Neural cell (in vitro differentiated cells): Measurements from ENCODE around the gene SAYSD1. TPM values are rescaled to one million over a fixed set of nuclear protein-coding genes. Genes with fewer than 3 reads are reported as not detected.

Experiments used
- H2AFZ ChIP-seq: fragments of 200-600, 300-800 bp; sonication (generic), shearing (Covaris generic); 2 replicates; pipeline ENCODE4 v1.6.0; 2014; ENCODE audit warnings: low read depth, mild to moderate bottlenecking, antibody characterized with exemption, low read length, moderate library complexity
- H3F3A ChIP-seq: fragments of 200-600 bp; shearing (Covaris generic); 2 replicates; pipeline ENCODE4 v1.6.1; 2016; ENCODE audit warnings: mild to moderate bottlenecking, moderate library complexity, mixed read lengths, antibody characterized with exemption, low read length; ENCODE audit not compliant: insufficient read depth, poor library complexity, severe bottlenecking
- H3K27ac ChIP-seq: fragments of 200-600, 300-800 bp; sonication (generic), shearing (Covaris generic); 2 replicates; pipeline ENCODE4 v1.5.1; 2014; ENCODE audit warnings: mild to moderate bottlenecking, low read length, moderate library complexity
- H3K27me3 ChIP-seq: fragments of 300-800, 200-600 bp; sonication (generic), shearing (Covaris generic); 2 replicates; pipeline ENCODE4 v1.6.0; 2014; ENCODE audit warnings: mild to moderate bottlenecking, low read depth, low read length, moderate library complexity; ENCODE audit not compliant: insufficient read depth
- H3K36me3 ChIP-seq: fragments of 300-800, 200-600 bp; sonication (generic), shearing (Covaris generic); 2 replicates; pipeline ENCODE4 v1.5.1; 2014; ENCODE audit warnings: mild to moderate bottlenecking, antibody characterized with exemption, low read length, moderate library complexity; ENCODE audit not compliant: insufficient read depth
- H3K4me2 ChIP-seq: fragments of 300-800, 200-600 bp; sonication (generic), shearing (Covaris generic); 2 replicates; pipeline ENCODE4 v1.6.0; 2014; ENCODE audit warnings: mild to moderate bottlenecking, low read length
- H3K4me3 ChIP-seq: fragments of 300-800, 200-600 bp; sonication (generic), shearing (Covaris generic); 2 replicates; pipeline ENCODE4 v1.5.1; 2014; ENCODE audit warnings: mild to moderate bottlenecking, low read length, moderate library complexity
- H3K79me2 ChIP-seq: fragments of 200-600 bp; shearing (Covaris generic); replicated peaks from 2 replicates; pipeline ENCODE4 v1.6.0; 2014; ENCODE audit warnings: mild to moderate bottlenecking, low read length, moderate library complexity; ENCODE audit not compliant: insufficient read depth
- H3K9ac ChIP-seq: fragments of 300-800, 200-600 bp; sonication (generic), shearing (Covaris generic); 2 replicates; pipeline ENCODE4 v1.6.1; 2016; ENCODE audit warnings: mild to moderate bottlenecking, low read length, mixed read lengths
- H3K9me2 ChIP-seq: fragments of 200-600 bp; shearing (Covaris generic); 2 replicates; pipeline ENCODE4 v1.6.1; 2016; ENCODE audit warnings: mild to moderate bottlenecking, low read length, mixed read lengths; ENCODE audit not compliant: insufficient read depth
- H3K9me3 ChIP-seq: fragments of 200-600, 300-800 bp; sonication (generic), shearing (Covaris generic); 2 replicates; pipeline ENCODE4 v1.6.1; 2016; ENCODE audit warnings: mild to moderate bottlenecking, mixed run types, low read length, moderate library complexity, mixed read lengths
- H4K20me1 ChIP-seq: fragments of 200-600 bp; shearing (Covaris generic); 2 replicates; pipeline ENCODE4 v1.6.1; 2016; ENCODE audit warnings: mild to moderate bottlenecking, mixed run types; ENCODE audit not compliant: insufficient read depth
- CTCF ChIP-seq: fragments of 450-650 bp; IDR thresholded peaks from 2 replicates; pipeline ENCODE4 v1.5.1; 2014; ENCODE audit warnings: antibody characterized with exemption, mild to moderate bottlenecking, moderate library complexity; ENCODE audit not compliant: poor library complexity, severe bottlenecking
- POLR2AphosphoS5 ChIP-seq: IDR thresholded peaks from 2 replicates; pipeline ENCODE4 v1.6.1; 2012
- RAD21 ChIP-seq: fragments of 450-650 bp; conservative IDR thresholded peaks from 2 replicates; pipeline ENCODE4 v1.6.1; 2014; ENCODE audit warnings: antibody characterized with exemption, mild to moderate bottlenecking, moderate library complexity
- REST ChIP-seq: IDR thresholded peaks from 2 replicates; pipeline ENCODE4 v1.6.1; 2012; ENCODE audit warnings: borderline replicate concordance
- SMC3 ChIP-seq: fragments of 450-650 bp; conservative IDR thresholded peaks from 2 replicates; pipeline ENCODE4 v1.6.1; 2014; ENCODE audit warnings: antibody characterized with exemption, mild to moderate bottlenecking, moderate library complexity; ENCODE audit not compliant: poor library complexity
- polyA plus RNA-seq: library from polyadenylated mRNA; depleted of rRNA; stranded (reverse); fragments of >200 nt; gene quantifications from 2 replicates; pipeline ENCODE4 v1.2.3, GENCODE V29; 2014

Gene SAYSD1
- polyA plus RNA-seq, 1 donor from 2014 or later = 40.5 TPM

GRCh38 chr6:39111280-39111679, 3.7 kb downstream of the SAYSD1 start:
- Histone ChIP-seq H3K9me3 (no peaks in the 10 kb centered on the region), H3K27me3 (no peaks in the 10 kb centered on the region), H3K79me2 (no peaks in the 10 kb centered on the region), H3K27ac (no peak overlapping the region), H3K36me3 (peaks cover 8% of the 10 kb centered on the region), H4K20me1 (no peaks in the 10 kb centered on the region), H3K9ac (no peak overlapping the region), H3F3A (no peaks in the 10 kb centered on the region), H3K9me2 (no peaks in the 10 kb centered on the region), H3K4me3 (no peak overlapping the region), H2AFZ (no peak overlapping the region), H3K4me2 (no peak overlapping the region)
- TF ChIP-seq POLR2AphosphoS5 (no peak), SMC3 (no peak), RAD21 (no peak)

GRCh38 chr6:39108041-39108839, 6.7 kb downstream of the SAYSD1 start:
- TF ChIP-seq SMC3 (no peak), POLR2AphosphoS5 (no peak), REST (no peak), CTCF (no peak)
- no peaks in the 10 kb centered on the region for H3F3A ChIP-seq

GRCh38 chr6:39107641-39108040, 7.3 kb downstream of the SAYSD1 start:
- no peak overlapping the region for H3K9ac ChIP-seq
- no peaks in the 10 kb centered on the region for H3K27me3 ChIP-seq
- H3K9me3 ChIP-seq = no peaks in the 10 kb centered on the region
- no peaks in the 10 kb centered on the region for H3K9me2 ChIP-seq
- H3K79me2 ChIP-seq = no peaks in the 10 kb centered on the region
- no peak overlapping the region for H2AFZ ChIP-seq
- no peak overlapping the region for H3K27ac ChIP-seq
- H3F3A ChIP-seq = no peaks in the 10 kb centered on the region
- peaks cover 15% of the 10 kb centered on the region for H3K36me3 ChIP-seq
- H3K4me3 ChIP-seq = peak overlapping the region; percentile 22
- no peaks in the 10 kb centered on the region for H4K20me1 ChIP-seq
- TF ChIP-seq CTCF = no peak
- H3K4me2 ChIP-seq = no peak overlapping the region

More at GRCh38 chr6:39108041-39108839, 6.7 kb downstream of the SAYSD1 start:
- Histone ChIP-seq H4K20me1 (no peaks in the 10 kb centered on the region), H3K9me2 (no peaks in the 10 kb centered on the region), H3K27me3 (no peaks in the 10 kb centered on the region), H3K36me3 (peaks cover 15% of the 10 kb centered on the region), H3K27ac (no peak overlapping the region), H3K9me3 (no peaks in the 10 kb centered on the region), H3K4me3 (peak overlapping the region; percentile 22), H2AFZ (no peak overlapping the region), H3K4me2 (no peak overlapping the region), H3K79me2 (no peaks in the 10 kb centered on the region), H3K9ac (no peak overlapping the region)
